Natural killer cell (primary cell): ENCODE measurements around the gene VWC2. TPM values are rescaled to one million over a fixed set of nuclear protein-coding genes. Genes with fewer than 3 reads are reported as not detected.

Experiments
- ATAC-seq, 3 donors: fragments of 150-1000 bp in 2 of 3; fragments of 200-7000 bp in 1 of 3; cut with Tn5 transposase; 1 replicate in 1 of 3; 2 replicates in 2 of 3; pipeline ENCODE4 v1.10.0; 2021; ENCODE audit warnings: mild to moderate bottlenecking in 2 of 3, moderate library complexity in 2 of 3
- DNase-seq, 2 donors: peaks; one replicate each; pipeline versions ENCODE4 v3.0.0 to v3.0.0-alpha.2; 2013 to 2021; ENCODE audit warnings: mixed read lengths in 1 of 2
- H3K27ac ChIP-seq: one replicate; pipeline ENCODE4 v1.5.1; 2013; ENCODE audit warnings: mild to moderate bottlenecking, low read length
- H3K27me3 ChIP-seq: one replicate; pipeline ENCODE4 v1.6.1; 2013; ENCODE audit warnings: low read length; ENCODE audit not compliant: control insufficient read depth, insufficient read depth
- H3K36me3 ChIP-seq: one replicate; pipeline ENCODE4 v1.6.1; 2013; ENCODE audit warnings: low read length; ENCODE audit not compliant: control insufficient read depth, insufficient read depth
- H3K4me1 ChIP-seq: one replicate; pipeline ENCODE4 v1.6.1; 2013; ENCODE audit warnings: low read length; ENCODE audit not compliant: control insufficient read depth, insufficient read depth
- H3K4me3 ChIP-seq: one replicate; pipeline ENCODE4 v1.5.1; 2013; ENCODE audit warnings: low read length
- H3K9me3 ChIP-seq: one replicate; pipeline ENCODE4 v1.6.1; 2013; ENCODE audit warnings: low read length; ENCODE audit not compliant: control insufficient read depth, insufficient read depth
- H3K27ac Mint-ChIP-seq, 2 donors: one replicate each; pipeline ENCODE4 v1.8.0; 2022; ENCODE audit warnings: mild to moderate bottlenecking in 2 of 2, mixed read lengths in 2 of 2, moderate library complexity in 1 of 2
- H3K27me3 Mint-ChIP-seq, 2 donors: one replicate each; pipeline ENCODE4 v1.8.0; 2022; ENCODE audit warnings: low read depth in 2 of 2, mixed read lengths in 2 of 2
- H3K36me3 Mint-ChIP-seq: one replicate; pipeline ENCODE4 v1.8.0; 2022; ENCODE audit warnings: mixed read lengths
- H3K4me1 Mint-ChIP-seq, 2 donors: one replicate each; pipeline ENCODE4 v1.8.0; 2022; ENCODE audit warnings: mixed read lengths in 2 of 2
- H3K4me3 Mint-ChIP-seq: one replicate; pipeline ENCODE4 v1.8.0; 2022; ENCODE audit warnings: mild to moderate bottlenecking, moderate library complexity, mixed read lengths
- H3K9me3 Mint-ChIP-seq, 2 donors: one replicate each; pipeline ENCODE4 v1.8.0; 2022; ENCODE audit warnings: mixed read lengths in 2 of 2
- WGBS: methylation state at CpG from one replicate; pipeline ENCODE4 v1.1.7; 2013; ENCODE audit warnings: missing lambda C conversion rate; ENCODE audit not compliant: insufficient coverage; 5-methylcytosine and 5-hydroxymethylcytosine counted together
- intact Hi-C: fragments of 100-400 bp; cut with micrococcal nuclease; formaldehyde crosslinking; loops from one replicate; pipeline ENCODE4 v1.14.2; 2022
- total RNA-seq, 4 donors: library from RNA; stranded (reverse); fragments of 120-200 nt in 1 of 4; gene quantifications; one replicate each; pipeline versions ENCODE4 v1.2.3 to v1.2.4, GENCODE V29; 2013 to 2022
- TF ChIP-seq, protein P1 (sequence below): fragments of 200-600 bp; IDR thresholded peaks from one replicate; pipeline ENCODE4 v1.8.0; 2022; ENCODE audit warnings: antibody characterized with exemption

VWC2 gene
- total RNA-seq, 3 donors from 2014 or later (not counting 1 experiment from before 2014, with no cell fraction given), result not detected

DNA sequence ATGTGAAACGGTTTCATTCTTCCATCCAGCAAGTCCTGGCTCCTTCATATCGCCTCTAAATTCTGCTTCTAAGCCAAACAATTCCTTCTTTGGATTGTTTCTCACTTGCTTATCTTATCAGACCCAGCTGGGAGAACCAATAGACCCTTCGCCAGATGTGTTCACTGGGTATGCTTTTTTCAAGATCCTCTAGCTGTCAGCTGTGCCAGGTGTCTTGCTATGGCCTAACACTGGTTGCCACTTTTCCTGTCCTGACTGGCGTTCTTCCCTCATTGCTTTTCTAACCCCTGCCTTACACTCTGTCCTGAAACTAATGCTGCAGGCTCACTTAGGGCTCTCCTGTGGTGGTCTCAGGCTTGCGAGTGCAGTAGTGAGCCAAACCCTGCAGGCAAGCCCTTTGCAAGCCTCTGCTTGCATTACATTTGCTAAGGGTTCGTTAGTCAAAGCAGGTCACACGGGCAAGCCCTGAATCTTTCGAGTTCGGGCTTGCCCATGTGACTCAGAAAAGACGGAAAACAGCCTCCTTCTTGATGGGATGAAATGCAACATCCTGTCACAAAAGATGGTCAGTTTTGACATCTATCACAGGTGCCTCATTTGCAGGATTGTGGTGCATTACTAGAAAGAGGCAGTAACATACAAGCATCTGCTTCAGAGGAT lies 92.8 kb downstream of the VWC2 start:
- no peaks in the 10 kb centered on the region for H3K27me3 Mint-ChIP-seq
- WGBS, result 84% methylated on average over 10 of the region's 10 CpGs
- no peaks in the 10 kb centered on the region for H3K36me3 ChIP-seq

DNA sequence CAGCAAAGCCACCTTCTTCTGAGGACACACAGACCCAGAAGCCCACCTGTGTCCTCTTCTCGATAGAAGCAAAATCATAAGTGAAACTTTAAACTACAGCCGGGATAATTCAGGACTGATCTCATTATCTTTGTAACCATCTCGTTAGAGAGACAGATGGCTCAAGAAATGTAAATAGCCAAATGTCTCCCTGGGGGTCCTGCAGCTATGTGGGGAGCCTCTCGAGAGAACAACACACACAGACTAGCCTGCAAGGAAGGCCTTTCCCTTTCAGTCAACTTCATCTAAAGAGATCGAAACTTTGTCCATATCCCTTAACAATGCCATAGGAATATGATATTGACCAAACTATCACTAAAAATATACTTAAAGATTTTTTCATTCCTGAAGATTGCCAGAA lies 93.5 kb downstream of the VWC2 start:
- Mint-ChIP-seq H3K27ac (no peak overlapping the region), H3K9me3 (peaks cover 0 to 3% of the 10 kb centered on the region in 2 donors), H3K36me3 (no peaks in the 10 kb centered on the region), H3K4me3 (no peak overlapping the region), H3K27me3 (no peaks in the 10 kb centered on the region), H3K4me1 (no peaks in the 10 kb centered on the region)
- 63% methylated on average over 5 of the region's 5 CpGs for WGBS
- H3K4me3 ChIP-seq, result no peak overlapping the region
- H3K9me3 ChIP-seq, result no peaks in the 10 kb centered on the region
- H3K27ac ChIP-seq, result no peak overlapping the region
- no peaks in the 10 kb centered on the region for H3K36me3 ChIP-seq
- intact Hi-C loops, result no loop called here
- no peak for ATAC-seq
- TF ChIP-seq, protein P1, sequence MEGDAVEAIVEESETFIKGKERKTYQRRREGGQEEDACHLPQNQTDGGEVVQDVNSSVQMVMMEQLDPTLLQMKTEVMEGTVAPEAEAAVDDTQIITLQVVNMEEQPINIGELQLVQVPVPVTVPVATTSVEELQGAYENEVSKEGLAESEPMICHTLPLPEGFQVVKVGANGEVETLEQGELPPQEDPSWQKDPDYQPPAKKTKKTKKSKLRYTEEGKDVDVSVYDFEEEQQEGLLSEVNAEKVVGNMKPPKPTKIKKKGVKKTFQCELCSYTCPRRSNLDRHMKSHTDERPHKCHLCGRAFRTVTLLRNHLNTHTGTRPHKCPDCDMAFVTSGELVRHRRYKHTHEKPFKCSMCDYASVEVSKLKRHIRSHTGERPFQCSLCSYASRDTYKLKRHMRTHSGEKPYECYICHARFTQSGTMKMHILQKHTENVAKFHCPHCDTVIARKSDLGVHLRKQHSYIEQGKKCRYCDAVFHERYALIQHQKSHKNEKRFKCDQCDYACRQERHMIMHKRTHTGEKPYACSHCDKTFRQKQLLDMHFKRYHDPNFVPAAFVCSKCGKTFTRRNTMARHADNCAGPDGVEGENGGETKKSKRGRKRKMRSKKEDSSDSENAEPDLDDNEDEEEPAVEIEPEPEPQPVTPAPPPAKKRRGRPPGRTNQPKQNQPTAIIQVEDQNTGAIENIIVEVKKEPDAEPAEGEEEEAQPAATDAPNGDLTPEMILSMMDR, result no peak
- no peaks in the 10 kb centered on the region for H3K27me3 ChIP-seq
- no peak for DNase-seq
- no peaks in the 10 kb centered on the region for H3K4me1 ChIP-seq

More for the DNA sequence above, 92.8 kb downstream of the VWC2 start:
- no peak for ATAC-seq
- Mint-ChIP-seq H3K9me3 (peaks cover 0 to 3% of the 10 kb centered on the region in 2 donors), H3K4me3 (no peak overlapping the region), H3K27ac (no peak overlapping the region), H3K4me1 (no peaks in the 10 kb centered on the region), H3K36me3 (no peaks in the 10 kb centered on the region)
- DNase-seq, result no peak
- no peak overlapping the region for H3K4me3 ChIP-seq
- H3K4me1 ChIP-seq, result no peaks in the 10 kb centered on the region
- H3K9me3 ChIP-seq, result no peaks in the 10 kb centered on the region
- intact Hi-C loops, result no loop called here
- no peak overlapping the region for H3K27ac ChIP-seq
- no peaks in the 10 kb centered on the region for H3K27me3 ChIP-seq
- TF ChIP-seq, protein P1, result no peak

DNA sequence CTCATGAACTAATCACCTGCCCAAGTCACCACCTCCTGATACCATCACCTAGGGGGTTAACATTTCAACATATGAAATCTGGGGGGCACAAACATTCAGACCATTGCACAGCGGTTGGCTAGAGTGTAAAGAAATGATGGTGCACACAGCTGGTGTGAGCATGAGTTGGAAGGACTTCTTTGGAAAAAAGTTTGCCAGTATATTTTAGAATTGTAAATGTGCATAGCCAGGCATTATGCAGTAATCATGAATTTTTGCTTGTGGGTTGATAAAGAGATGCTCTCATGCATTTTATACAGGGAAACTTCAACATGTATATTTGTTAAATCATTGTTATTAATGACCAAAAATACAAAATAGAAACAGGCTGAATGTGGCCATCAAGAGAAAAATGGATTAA lies 100.0 kb downstream of the VWC2 start:
- Histone ChIP-seq H3K27ac (no peak overlapping the region), H3K4me3 (no peak overlapping the region), H3K36me3 (no peaks in the 10 kb centered on the region), H3K27me3 (no peaks in the 10 kb centered on the region), H3K4me1 (no peaks in the 10 kb centered on the region), H3K9me3 (no peaks in the 10 kb centered on the region)
- Mint-ChIP-seq H3K36me3 (no peaks in the 10 kb centered on the region), H3K9me3 (peaks cover 3% of the 10 kb centered on the region in 2 donors), H3K4me1 (no peaks in the 10 kb centered on the region), H3K27ac (no peak overlapping the region), H3K27me3 (peaks cover 0 to 2% of the 10 kb centered on the region in 2 donors), H3K4me3 (no peak overlapping the region)
- WGBS, result 93% methylated on average over 1 of the region's 1 CpG
- ATAC-seq (no peak), DNase-seq (no peak)
- TF ChIP-seq, protein P1, result no peak
- intact Hi-C loops, result no loop called here

DNA sequence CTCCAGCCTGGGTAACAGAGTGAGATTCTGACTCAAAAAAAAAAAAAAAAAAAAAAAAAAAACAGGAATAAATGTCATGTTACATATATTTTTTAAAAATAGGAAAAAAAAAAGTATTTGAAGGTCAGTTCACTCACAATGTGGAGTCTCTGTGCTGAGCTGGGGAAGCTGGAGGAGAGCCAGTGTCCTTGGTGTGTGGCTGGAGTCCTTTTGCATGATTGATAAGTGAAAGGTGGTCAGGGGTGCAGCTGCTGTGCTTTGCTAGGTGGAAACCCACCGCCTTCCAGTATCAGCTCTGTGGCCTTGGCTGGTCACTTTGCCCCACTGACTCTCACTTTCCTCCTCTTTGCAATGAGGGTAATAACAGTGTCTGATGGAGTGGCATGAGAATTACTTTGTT lies 101.9 kb downstream of the VWC2 start:
- 86% methylated on average over 1 of the region's 1 CpG for WGBS
- Mint-ChIP-seq H3K4me3 (no peak overlapping the region), H3K27ac (no peak overlapping the region), H3K9me3 (peaks cover 0 to 3% of the 10 kb centered on the region in 2 donors), H3K27me3 (peaks cover 0 to 2% of the 10 kb centered on the region in 2 donors), H3K36me3 (no peaks in the 10 kb centered on the region), H3K4me1 (no peaks in the 10 kb centered on the region)
- Histone ChIP-seq H3K27ac (no peak overlapping the region), H3K4me1 (no peaks in the 10 kb centered on the region), H3K4me3 (no peak overlapping the region), H3K9me3 (no peaks in the 10 kb centered on the region), H3K36me3 (no peaks in the 10 kb centered on the region), H3K27me3 (no peaks in the 10 kb centered on the region)
- ATAC-seq, result no peak
- intact Hi-C loops, result no loop called here
- TF ChIP-seq, protein P1, result no peak
- DNase-seq, result no peak
